SU-DHL-6 (cell line): Measurements from ENCODE around the gene COPS3.

ENCODE experiments used
- H2AFZ ChIP-seq: fragments of 200-600 bp; sonication (generic); 2 replicates; pipeline ENCODE4 v1.6.1; 2014; ENCODE audit warnings: low read depth, mild to moderate bottlenecking, moderate library complexity, mixed read lengths, antibody characterized with exemption, low read length; ENCODE audit not compliant: severe bottlenecking
- H3F3A ChIP-seq: fragments of 200-600 bp; shearing (Covaris generic); 2 replicates; pipeline ENCODE4 v1.6.0; 2016; ENCODE audit warnings: antibody characterized with exemption, mild to moderate bottlenecking; ENCODE audit not compliant: insufficient read depth
- H3K27ac ChIP-seq: fragments of 200-600 bp; sonication (generic); 2 replicates; pipeline ENCODE4 v1.5.1; 2016; ENCODE audit warnings: low read depth, mild to moderate bottlenecking, low read length, moderate library complexity, mixed read lengths
- H3K27me3 ChIP-seq: fragments of 200-600 bp; sonication (generic), shearing (Covaris generic); 2 replicates; pipeline ENCODE4 v1.6.0; 2014; ENCODE audit warnings: mild to moderate bottlenecking, low read length
- H3K36me3 ChIP-seq: fragments of 200-600 bp; sonication (generic); 2 replicates; pipeline ENCODE4 v1.6.1; 2014; ENCODE audit warnings: mild to moderate bottlenecking, low read length, mixed read lengths
- H3K4me2 ChIP-seq: fragments of 300-600, 200-600 bp; shearing (Covaris generic), sonication (generic); 2 replicates; pipeline ENCODE4 v1.6.0; 2014; ENCODE audit warnings: low read length, low read depth, mild to moderate bottlenecking; ENCODE audit not compliant: poor library complexity, severe bottlenecking
- H3K4me3 ChIP-seq: fragments of 200-600 bp; sonication (generic); 2 replicates; pipeline ENCODE4 v1.5.1; 2014; ENCODE audit warnings: antibody characterized with exemption, low read length, mild to moderate bottlenecking, mixed read lengths; ENCODE audit not compliant: insufficient read depth, poor library complexity, severe bottlenecking
- H3K79me2 ChIP-seq: fragments of 200-600 bp; sonication (generic); 2 replicates; pipeline ENCODE4 v1.6.1; 2014; ENCODE audit warnings: mild to moderate bottlenecking, low read length, moderate library complexity; ENCODE audit not compliant: insufficient read depth
- H3K9ac ChIP-seq: fragments of 200-600 bp; sonication (generic); 2 replicates; pipeline ENCODE4 v1.7.0; 2014; ENCODE audit warnings: mild to moderate bottlenecking, low read length
- H3K9me2 ChIP-seq: fragments of 200-600 bp; sonication (generic); replicated peaks from 2 replicates; pipeline ENCODE4 v1.6.1; 2014; ENCODE audit warnings: low read length; ENCODE audit not compliant: insufficient read depth
- H3K9me3 ChIP-seq: fragments of 200-600 bp; sonication (generic); 2 replicates; pipeline ENCODE4 v1.6.1; 2014; ENCODE audit warnings: low read length, mixed read lengths; ENCODE audit not compliant: insufficient read depth
- H4K20me1 ChIP-seq: fragments of 200-600 bp; sonication (generic); 2 replicates; pipeline ENCODE4 v1.6.1; 2014; ENCODE audit warnings: low read depth, mild to moderate bottlenecking, antibody characterized with exemption, low read length, moderate library complexity, mixed read lengths
- EZH2phosphoT487 ChIP-seq: fragments of 200-600 bp; sonication (generic), shearing (Covaris generic); conservative IDR thresholded peaks from 2 replicates; pipeline ENCODE4 v1.6.1; 2018; ENCODE audit warnings: mild to moderate bottlenecking, antibody characterized with exemption, low read length, moderate library complexity, mixed read lengths
- TF ChIP-seq, protein P1 (sequence below): fragments of 200-600 bp; sonication (generic); IDR thresholded peaks from one replicate; pipeline ENCODE4 v1.5.1; 2017; ENCODE audit warnings: antibody characterized with exemption, mild to moderate bottlenecking, low read length, moderate library complexity; ENCODE audit not compliant: insufficient read depth, poor library complexity, severe bottlenecking

COPS3 gene

DNA sequence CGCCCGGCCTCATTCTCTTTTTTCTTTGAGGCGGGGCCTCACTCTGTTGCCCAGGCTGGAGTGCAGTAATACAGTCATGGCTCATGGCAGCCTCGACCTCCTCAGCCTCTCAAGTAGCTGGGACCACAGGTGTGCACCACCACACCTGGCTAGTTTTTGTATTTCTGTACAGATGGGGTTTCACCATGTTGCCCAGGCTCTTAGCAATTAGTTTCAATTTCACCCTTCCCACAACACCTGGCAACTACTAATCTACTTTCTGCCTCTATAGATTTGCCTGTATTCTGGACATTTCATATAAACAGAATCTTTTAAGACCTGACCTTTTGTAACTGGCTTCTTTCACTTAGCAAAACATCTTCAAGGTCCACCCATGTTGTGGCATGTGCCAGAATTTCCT lies 14.1 kb upstream of the COPS3 start:
- H3K9ac ChIP-seq = no peak overlapping the region
- H3K27ac ChIP-seq = no peak overlapping the region
- no peaks in the 10 kb centered on the region for H3K9me2 ChIP-seq
- no peaks in the 10 kb centered on the region for H3K9me3 ChIP-seq
- no peaks in the 10 kb centered on the region for H3K79me2 ChIP-seq
- no peaks in the 10 kb centered on the region for H3K27me3 ChIP-seq
- no peaks in the 10 kb centered on the region for H4K20me1 ChIP-seq
- no peak overlapping the region for H2AFZ ChIP-seq
- TF ChIP-seq, protein P1, sequence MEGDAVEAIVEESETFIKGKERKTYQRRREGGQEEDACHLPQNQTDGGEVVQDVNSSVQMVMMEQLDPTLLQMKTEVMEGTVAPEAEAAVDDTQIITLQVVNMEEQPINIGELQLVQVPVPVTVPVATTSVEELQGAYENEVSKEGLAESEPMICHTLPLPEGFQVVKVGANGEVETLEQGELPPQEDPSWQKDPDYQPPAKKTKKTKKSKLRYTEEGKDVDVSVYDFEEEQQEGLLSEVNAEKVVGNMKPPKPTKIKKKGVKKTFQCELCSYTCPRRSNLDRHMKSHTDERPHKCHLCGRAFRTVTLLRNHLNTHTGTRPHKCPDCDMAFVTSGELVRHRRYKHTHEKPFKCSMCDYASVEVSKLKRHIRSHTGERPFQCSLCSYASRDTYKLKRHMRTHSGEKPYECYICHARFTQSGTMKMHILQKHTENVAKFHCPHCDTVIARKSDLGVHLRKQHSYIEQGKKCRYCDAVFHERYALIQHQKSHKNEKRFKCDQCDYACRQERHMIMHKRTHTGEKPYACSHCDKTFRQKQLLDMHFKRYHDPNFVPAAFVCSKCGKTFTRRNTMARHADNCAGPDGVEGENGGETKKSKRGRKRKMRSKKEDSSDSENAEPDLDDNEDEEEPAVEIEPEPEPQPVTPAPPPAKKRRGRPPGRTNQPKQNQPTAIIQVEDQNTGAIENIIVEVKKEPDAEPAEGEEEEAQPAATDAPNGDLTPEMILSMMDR = no peak
- TF ChIP-seq EZH2phosphoT487 = no peak
- H3K36me3 ChIP-seq = no peaks in the 10 kb centered on the region
- no peak overlapping the region for H3K4me3 ChIP-seq
- H3F3A ChIP-seq = no peaks in the 10 kb centered on the region
- no peak overlapping the region for H3K4me2 ChIP-seq

DNA sequence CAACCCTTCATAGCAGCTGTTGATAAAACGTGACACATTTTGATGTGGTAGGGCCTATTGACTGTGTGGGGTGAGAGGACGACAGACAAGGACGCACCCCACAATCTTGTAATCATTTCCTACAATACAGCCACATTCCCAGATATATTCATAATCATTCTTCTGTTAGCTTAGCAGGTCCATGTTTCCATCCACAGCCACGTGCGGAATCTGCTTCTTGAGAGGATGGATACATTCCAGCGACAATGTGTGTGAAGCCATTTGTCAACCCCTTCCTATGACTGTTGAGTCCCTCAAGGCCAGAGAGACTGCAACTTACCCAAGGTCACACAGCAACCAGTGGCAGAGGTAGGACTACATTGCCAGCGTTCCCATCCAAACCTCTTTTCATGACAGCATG lies 8.7 kb upstream of the COPS3 start:
- TF ChIP-seq, protein P1 = no peak
- no peak for TF ChIP-seq EZH2phosphoT487
- H4K20me1 ChIP-seq = no peaks in the 10 kb centered on the region
- H3K36me3 ChIP-seq = no peaks in the 10 kb centered on the region

DNA sequence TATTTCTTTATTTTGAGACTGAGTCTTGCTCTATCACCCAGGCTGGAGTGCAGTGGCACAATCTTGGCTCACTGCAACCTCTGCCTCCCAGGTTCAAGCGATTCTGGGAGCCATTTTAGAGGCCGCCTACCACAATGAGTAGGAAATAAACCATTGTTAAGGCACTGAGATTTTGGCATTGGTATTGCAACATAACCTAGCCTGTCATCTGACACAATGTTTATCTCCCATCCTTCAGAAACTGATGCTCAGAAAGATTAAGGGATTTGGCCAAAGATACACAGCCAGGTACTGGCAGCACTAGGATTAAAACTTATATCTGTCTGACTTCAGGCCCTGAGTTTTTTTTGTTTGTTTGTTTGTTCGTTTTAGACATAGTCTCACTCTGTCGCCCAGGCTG lies 8.0 kb upstream of the COPS3 start:
- H3K4me2 ChIP-seq = no peak overlapping the region
- no peak overlapping the region for H2AFZ ChIP-seq
- no peaks in the 10 kb centered on the region for H3K79me2 ChIP-seq
- no peaks in the 10 kb centered on the region for H3K36me3 ChIP-seq
- no peak overlapping the region for H3K4me3 ChIP-seq
- no peaks in the 10 kb centered on the region for H3K9me3 ChIP-seq
- no peak overlapping the region for H3K27ac ChIP-seq
- TF ChIP-seq, protein P1 = no peak
- no peak for TF ChIP-seq EZH2phosphoT487
- H3K9ac ChIP-seq = no peak overlapping the region
- H3K9me2 ChIP-seq = no peaks in the 10 kb centered on the region
- no peaks in the 10 kb centered on the region for H4K20me1 ChIP-seq
- no peaks in the 10 kb centered on the region for H3F3A ChIP-seq
- no peaks in the 10 kb centered on the region for H3K27me3 ChIP-seq

More for the DNA sequence above, 8.7 kb upstream of the COPS3 start:
- Histone ChIP-seq H3K9me2 (no peaks in the 10 kb centered on the region), H3K27me3 (no peaks in the 10 kb centered on the region), H3K27ac (no peak overlapping the region), H3F3A (no peaks in the 10 kb centered on the region), H3K79me2 (no peaks in the 10 kb centered on the region), H3K4me3 (no peak overlapping the region), H3K4me2 (no peak overlapping the region), H3K9me3 (no peaks in the 10 kb centered on the region), H3K9ac (no peak overlapping the region), H2AFZ (no peak overlapping the region)
